Measurements from ENCODE around the gene OSTF1.

Gene OSTF1

GRCh38 chr9:75168270-75169178, 80.2 kb downstream of the OSTF1 start:
- no peak for DNase-seq

- DNase-seq = no peak
Observed at GRCh38 chr9:75169623-75170022, 81.3 kb downstream of the OSTF1 start.

GRCh38 chr9:75170898-75171360, 82.6 kb downstream of the OSTF1 start:
- DNase-seq = no peak

- no peak for DNase-seq
Observed at GRCh38 chr9:75175395-75175794, 87.1 kb downstream of the OSTF1 start.

GRCh38 chr9:75176037-75176436, 87.7 kb downstream of the OSTF1 start:
- no peak for DNase-seq

- DNase-seq = no peak
Observed at GRCh38 chr9:75181750-75182149, 93.4 kb downstream of the OSTF1 start.

- no peak for DNase-seq
Observed at GRCh38 chr9:75183306-75183705, 95.0 kb downstream of the OSTF1 start.

GRCh38 chr9:75184471-75184870, 96.2 kb downstream of the OSTF1 start:
- DNase-seq = no peak

- no peak for DNase-seq
Observed at GRCh38 chr9:75185585-75186170, 97.4 kb downstream of the OSTF1 start.

- DNase-seq = no peak
Observed at GRCh38 chr9:75186767-75187380, 98.6 kb downstream of the OSTF1 start.

GRCh38 chr9:75188756-75189155, 100.4 kb downstream of the OSTF1 start:
- DNase-seq = no peak

GRCh38 chr9:75190762-75191161, 102.4 kb downstream of the OSTF1 start:
- DNase-seq = no peak

All from DMS79 (cell line).